ENCODE data around the gene GMPPB.
A peak's percentile ranks its signal among the peaks of the same experiment; 100 is the strongest.
"Not testable (repeated sequence)": the region's sequence is repeated elsewhere in the genome, so short reads cannot be mapped to it uniquely, and the experiment has no call there.

GMPPB gene

DNA sequence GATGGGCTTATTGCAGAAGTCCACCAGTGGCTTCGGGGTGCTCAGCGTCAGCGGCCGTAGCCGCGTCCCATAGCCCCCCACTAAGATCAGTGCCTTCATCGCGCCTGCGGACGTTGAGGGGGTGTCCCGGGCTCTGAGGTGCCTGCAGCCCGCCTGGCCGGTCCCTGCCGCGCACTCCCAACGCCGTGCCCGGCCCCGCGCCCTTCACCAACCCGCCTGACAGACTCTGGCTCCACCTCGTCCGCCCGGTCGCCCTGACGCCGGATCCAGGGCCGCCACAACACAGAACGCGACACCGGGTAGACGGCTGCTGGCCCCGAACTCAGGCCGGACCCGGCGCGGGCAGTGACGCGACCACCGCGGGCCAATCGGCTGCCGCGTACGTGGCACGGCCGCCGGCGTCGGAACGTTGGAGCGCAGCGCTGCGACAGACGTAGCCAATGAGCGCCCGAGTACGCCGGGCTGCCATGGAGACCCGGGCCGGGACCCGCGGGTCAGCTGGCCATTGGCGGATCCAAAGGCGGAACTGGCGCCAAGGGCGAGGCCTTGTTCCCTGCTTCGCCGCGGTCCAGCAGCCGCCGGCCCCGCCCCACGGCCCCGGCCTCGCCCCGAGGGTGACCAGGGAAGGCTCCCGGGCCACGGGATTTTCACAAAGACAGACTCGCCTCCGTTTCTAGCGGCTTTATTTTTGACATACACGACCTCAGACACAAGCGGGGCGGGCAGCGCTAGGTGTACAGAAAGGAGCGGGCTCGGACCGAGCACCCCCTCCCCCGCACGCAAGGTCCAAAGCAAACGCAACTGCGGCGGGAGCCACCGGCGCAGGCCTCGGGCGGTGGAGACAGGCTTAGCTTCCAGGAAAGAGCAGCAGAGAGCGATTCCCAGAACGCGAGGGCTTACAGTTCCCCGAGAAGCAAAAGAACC is at the start of gene GMPPB:
GMPPB (minus strand) TSS at position 324 of the 924 bp plus-strand sequence; CDS start at position 99, 225 bp downstream.
- peak; percentile 61 to 98 (median 94) for DNase-seq

GRCh38 chr3:49772703-49773102 is 49.0 kb upstream of the GMPPB start:
- DNase-seq = no peak

- DNase-seq = no peak
Measured at GRCh38 chr3:49771340-49771938, 47.7 kb upstream of the GMPPB start.

GRCh38 chr3:49769926-49770325 is 46.2 kb upstream of the GMPPB start:
- DNase-seq = no peak

- DNase-seq = no peak
Measured at GRCh38 chr3:49769286-49769915, 45.6 kb upstream of the GMPPB start.

GRCh38 chr3:49763981-49764380 is 40.2 kb upstream of the GMPPB start:
- no peak for DNase-seq

DNA sequence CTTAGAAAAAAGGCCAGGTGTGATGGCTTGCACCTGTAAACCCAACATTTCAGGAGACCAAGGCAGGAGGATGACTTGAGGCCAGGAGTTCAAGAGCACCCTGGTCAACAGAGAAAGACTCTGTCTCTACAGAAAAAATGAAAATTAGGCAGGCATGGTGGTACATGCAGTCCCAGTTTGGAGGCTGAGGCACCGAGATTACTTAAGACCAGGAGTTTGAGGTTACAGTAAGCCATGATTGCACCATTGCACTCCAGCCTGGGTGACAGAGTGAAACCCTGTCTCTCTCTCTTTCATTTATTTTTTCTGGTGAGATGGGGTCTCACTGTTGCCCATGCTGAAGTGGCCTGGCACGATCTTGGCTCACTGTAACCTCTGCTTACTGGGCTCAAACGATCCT is 37.9 kb upstream of the GMPPB start:
- DNase-seq = no peak

GRCh38 chr3:49759226-49759625 is 35.5 kb upstream of the GMPPB start:
- no peak for DNase-seq

DNA sequence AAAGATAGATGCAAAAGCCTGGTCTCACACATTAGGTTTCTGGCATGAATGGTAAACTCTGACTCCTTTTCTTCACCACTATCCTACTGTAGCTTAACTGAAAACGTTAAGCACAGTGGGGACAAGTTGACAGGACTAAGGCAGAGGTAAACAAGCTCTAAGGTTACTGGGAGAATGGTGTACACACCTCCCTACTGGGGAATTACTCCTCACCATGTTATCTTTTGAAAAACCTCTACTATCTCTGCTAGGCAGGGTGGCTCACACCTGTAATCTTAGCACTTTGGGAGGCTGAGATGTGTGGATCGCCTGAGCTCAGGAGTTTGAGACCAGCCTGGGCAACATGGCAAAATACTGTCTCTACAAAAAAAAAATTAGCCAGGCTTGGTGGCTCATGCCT is 33.4 kb upstream of the GMPPB start:
- no peak for DNase-seq

DNA sequence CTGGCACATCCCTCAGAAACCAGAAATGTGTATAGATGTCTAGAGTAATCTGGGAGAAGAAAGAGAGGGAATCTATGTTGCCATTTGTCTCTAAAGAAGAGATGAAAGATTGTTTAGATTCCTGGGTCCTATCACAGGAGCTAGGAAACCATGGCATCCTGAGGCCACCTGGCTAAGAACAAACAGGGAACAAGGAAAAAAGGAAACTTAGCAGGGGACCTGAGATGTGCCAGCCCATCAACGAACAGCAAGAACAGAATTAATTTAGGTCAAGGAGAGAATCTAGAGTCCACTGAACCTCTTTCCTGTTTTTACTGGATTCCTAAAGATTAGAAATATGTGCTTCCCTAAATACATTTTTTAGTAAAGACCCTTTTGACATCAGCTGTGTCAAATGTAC is 32.3 kb upstream of the GMPPB start:
- no peak for DNase-seq

- DNase-seq = no peak
Measured at GRCh38 chr3:49754536-49754935, 30.8 kb upstream of the GMPPB start.

GRCh38 chr3:49751501-49751900 is 27.8 kb upstream of the GMPPB start:
- no peak for DNase-seq

DNA sequence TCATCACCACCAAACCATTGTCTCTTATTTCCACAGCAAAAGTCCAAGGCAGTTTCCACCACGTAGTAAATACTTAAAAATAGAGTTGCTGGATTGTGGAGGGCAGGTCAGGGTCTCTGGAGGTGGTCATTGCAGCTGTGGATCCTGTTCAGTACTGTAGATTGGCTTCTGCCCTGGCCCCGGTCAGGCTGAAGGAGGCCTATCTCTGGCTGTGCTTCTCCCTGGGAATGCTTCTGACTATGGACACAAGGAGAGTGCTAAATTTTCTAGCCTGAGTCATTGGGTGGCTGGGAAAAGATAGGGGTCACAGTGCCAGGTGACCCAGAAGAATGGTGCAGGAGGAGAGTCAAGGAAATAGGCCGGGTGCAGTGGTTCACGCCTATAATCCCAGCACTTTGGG is 26.3 kb upstream of the GMPPB start:
- no peak for DNase-seq

DNA sequence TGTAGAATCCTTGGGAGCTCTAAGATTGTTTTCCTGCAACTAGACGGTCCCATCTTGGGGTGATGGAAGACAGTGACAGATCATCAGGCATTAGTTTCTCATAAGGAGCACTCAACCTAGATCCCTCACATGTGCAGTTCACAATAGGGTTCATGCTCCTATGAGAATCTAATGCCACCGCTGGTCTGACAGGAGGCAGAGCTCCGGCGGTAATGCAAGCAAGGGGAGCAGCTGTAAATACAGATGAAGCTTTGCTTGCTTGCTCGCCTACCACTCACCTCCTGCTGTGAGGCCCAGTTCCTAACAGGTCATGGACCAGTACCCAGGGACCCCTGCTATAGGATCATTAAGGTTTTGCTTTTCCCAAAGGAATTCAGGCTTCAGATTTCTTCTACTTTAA is 25.1 kb upstream of the GMPPB start:
- not testable (repeated sequence) for DNase-seq

DNA sequence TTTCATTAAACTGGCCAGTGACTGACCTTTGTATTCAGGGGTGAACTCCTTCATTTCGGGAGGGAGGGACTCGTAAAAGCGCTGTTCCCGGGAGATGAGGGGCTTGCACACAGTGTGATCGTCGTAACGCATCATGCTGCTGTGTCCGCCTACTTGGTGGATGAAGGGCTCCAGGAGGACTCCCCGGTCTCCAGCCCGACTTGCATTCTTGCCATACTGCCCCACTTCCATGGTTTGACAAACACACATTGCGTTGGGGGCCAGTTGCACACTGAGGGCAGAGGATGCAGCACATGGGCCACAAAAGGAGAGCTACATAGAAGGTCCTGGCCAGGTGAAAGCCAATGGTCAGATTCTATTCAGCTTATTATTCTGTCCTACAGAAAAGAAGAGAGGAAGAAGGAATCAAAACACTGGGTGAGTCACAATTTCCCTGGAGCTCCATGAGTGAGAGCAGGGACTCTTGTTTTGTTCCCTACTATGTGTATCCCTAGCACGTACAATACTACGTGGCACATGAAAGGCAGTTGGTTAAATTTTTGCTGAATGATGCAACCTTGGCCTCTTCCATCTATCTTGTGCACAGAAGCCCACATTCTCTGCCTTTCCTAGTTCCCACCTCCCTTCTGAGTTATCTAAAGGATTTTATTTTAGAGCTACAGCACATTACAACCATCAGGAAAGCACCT is 24.2 kb upstream of the GMPPB start:
- DNase-seq = no peak

DNA sequence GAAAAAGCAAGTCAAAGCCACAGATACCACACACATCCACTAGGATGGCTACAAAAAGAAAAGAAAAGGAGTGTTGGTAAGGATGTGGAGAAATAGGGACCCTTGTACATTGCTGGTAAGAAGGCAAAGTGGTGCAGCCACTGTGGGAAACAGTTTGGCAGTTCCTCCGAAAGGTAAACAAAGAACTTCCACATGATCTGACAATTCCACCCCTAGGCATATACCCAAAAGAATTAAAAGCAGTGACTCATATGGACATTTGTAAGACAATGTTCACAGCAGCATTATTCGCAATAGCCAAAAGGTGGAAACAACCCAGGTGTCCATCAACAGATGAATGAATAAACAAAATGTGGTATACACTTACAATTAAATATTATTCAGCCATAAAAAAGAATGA is 22.2 kb upstream of the GMPPB start:
- no peak for DNase-seq

GRCh38 chr3:49740427-49740826 is 16.7 kb upstream of the GMPPB start:
- no peak for DNase-seq

DNA sequence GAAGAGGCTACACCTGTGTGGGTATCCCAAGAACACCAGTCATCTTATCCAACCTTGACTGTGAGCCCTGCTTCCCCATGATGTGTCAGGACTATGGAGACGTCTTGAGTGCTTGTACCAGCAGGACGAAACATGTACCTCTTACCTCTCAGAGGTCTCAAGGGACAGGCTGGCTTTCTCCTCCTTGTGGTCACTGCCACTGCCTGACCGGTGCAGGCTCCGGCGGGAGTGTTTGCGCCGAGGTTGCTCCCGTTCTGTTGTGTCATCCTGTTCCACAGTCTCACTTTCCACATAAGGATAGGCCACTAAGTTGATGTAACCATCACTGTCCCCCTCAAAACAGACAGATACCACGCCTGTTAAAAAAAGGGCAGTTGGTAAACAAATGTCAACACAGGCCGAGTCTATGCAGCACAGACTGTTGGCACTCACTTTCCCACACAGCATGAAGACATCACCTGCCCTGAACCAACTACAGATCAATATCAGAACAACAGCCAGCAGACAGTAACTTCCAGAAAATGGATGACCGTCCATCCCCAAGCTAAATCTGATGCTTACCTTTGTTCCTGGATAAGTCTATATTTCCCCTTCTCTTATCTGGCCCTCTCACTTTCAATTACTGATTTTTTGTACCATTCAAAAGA is 14.4 kb upstream of the GMPPB start:
- no peak for DNase-seq

GRCh38 chr3:49734752-49735151 is 11.0 kb upstream of the GMPPB start:
- no peak for DNase-seq

DNA sequence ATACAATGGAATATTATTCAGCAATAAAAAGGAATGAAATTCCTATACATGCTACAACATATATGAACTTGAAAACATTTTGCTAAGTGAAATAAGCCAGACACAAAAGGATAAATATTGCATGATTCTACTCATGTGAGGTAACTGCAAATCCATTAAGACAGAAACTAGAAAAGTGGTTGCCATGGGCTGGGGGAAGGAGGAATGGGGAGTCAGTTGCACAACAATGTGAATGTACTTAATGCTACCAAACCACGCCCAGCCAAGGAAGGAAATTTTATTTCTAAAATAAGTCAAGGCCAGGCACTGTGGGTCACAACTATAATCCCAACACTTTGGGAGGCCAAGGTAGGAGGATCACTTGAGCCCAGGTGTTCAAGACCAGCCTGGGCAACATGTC is 9.8 kb upstream of the GMPPB start:
- DNase-seq = no peak

- no peak for DNase-seq
Measured at GRCh38 chr3:49732597-49732996, 8.8 kb upstream of the GMPPB start.

Measured in anterior cingulate cortex (tissue), 58 donors.